Peyer's patch (tissue), 4 donors: Measurements from ENCODE around the gene AP4B1.

ENCODE experiments used
- CTCF ChIP-seq, 6 experiments: fragments of 450-650 bp in 4 of 6; fragments of 200-600 bp in 2 of 6; sonication (generic) in 1 of 6; IDR thresholded peaks; one replicate each; pipeline ENCODE4 v1.5.1; 2017 to 2019; ENCODE audit warnings: antibody characterized with exemption in 6 of 6, mild to moderate bottlenecking in 3 of 6, moderate library complexity in 1 of 6
- POLR2A ChIP-seq, 2 donors: fragments of 450-650 bp; IDR thresholded peaks; one replicate each; pipeline ENCODE4 v1.5.1; 2017; ENCODE audit warnings: antibody characterized with exemption in 2 of 2, mild to moderate bottlenecking in 2 of 2, moderate library complexity in 2 of 2

GRCh38 chr1:113861641-113862040 lies 43.0 kb downstream of the AP4B1 start:
- TF ChIP-seq POLR2A (IDR thresholded peaks at IDR 0.05) (no peak), CTCF (IDR thresholded peaks at IDR 0.05) (no peak)
